Adipocyte (in vitro differentiated cells): Measurements from ENCODE around the gene BANF1.
"Not testable (repeated sequence)": the region's sequence is repeated elsewhere in the genome, so short reads cannot be mapped to it uniquely, and the experiment has no call there.

Experiments used
- DNase-seq: peaks from one replicate; pipeline ENCODE4 v3.0.0-alpha.2; 2015; ENCODE audit warnings: low read depth
- H3K27me3 ChIP-seq: replicated peaks from 2 replicates; pipeline ENCODE4 v1.7.0; 2013; ENCODE audit warnings: mild to moderate bottlenecking, low read length, moderate library complexity; ENCODE audit not compliant: control insufficient read depth, insufficient read depth
- H3K36me3 ChIP-seq: 2 replicates; pipeline ENCODE4 v1.7.0; 2013; ENCODE audit warnings: low read length, mild to moderate bottlenecking, moderate library complexity; ENCODE audit not compliant: control insufficient read depth, insufficient read depth, severe bottlenecking
- H3K4me1 ChIP-seq: 2 replicates; pipeline ENCODE4 v1.7.0; 2013; ENCODE audit warnings: mild to moderate bottlenecking, low read length, moderate library complexity; ENCODE audit not compliant: control insufficient read depth, insufficient read depth
- H3K4me3 ChIP-seq: 2 replicates; pipeline ENCODE4 v1.7.0; 2013; ENCODE audit warnings: mild to moderate bottlenecking, low read length, moderate library complexity
- H3K9ac ChIP-seq: 2 replicates; pipeline ENCODE4 v1.7.0; 2013; ENCODE audit warnings: mild to moderate bottlenecking, low read length, moderate library complexity
- H3K9me3 ChIP-seq: 2 replicates; pipeline ENCODE4 v1.7.0; 2013; ENCODE audit warnings: mild to moderate bottlenecking, low read length, moderate library complexity; ENCODE audit not compliant: control insufficient read depth

The BANF1 gene

GRCh38 chr11:66023186-66023440, 20.8 kb downstream of the BANF1 start:
- H3K9me3 ChIP-seq, H3K9ac ChIP-seq, H3K27me3 ChIP-seq, H3K4me3 ChIP-seq, H3K36me3 ChIP-seq, H3K4me1 ChIP-seq, DNase-seq: not testable (repeated sequence)

DNA sequence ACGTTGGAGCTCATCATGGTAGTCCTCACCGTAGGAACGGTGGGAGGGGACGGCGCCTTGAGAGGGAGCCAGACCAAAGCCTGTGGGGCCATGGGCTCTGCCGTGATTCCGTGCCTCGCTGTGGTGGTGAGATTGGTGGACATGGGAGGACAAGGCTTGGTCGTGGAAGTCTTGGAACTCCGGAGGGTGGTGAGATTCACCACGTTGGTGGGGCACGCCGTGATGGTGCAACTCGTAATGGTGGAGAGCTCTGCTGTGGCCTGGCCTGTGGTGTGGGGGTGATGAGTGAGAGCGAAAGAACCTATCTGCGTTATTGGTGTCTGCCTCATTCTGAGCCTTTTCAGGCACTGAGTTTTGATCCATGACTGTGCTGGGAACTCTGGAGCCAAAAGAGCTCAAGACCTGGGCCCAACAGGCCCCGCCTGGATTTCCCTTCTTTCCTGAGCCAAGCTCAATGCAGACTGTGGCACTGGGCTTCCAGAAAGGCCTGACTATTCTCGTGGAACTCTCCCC, 23.8 kb downstream of the BANF1 start, which contains the start of gene CATSPER1:
Gene CATSPER1, minus strand, starts transcription at position 463 of the 513 bp plus-strand sequence. Its CDS starts 100 bp downstream, at position 363.
- no peak for DNase-seq
- H3K4me3 ChIP-seq, result no peak within 1 kb of the TSS
- no peaks in the 10 kb centered on the region for H3K9me3 ChIP-seq
- no peaks in the 10 kb centered on the region for H3K36me3 ChIP-seq
- H3K9ac ChIP-seq, result no peak within 1 kb of the TSS
- peaks cover 11% of the 10 kb centered on the region for H3K27me3 ChIP-seq
- H3K4me1 ChIP-seq, result peaks cover 6% of the 10 kb centered on the region

- Histone ChIP-seq H3K9me3 (peaks cover 9% of the 10 kb centered on the region), H3K4me3 (no peak overlapping the region), H3K36me3 (no peaks in the 10 kb centered on the region), H3K27me3 (peaks cover 23% of the 10 kb centered on the region), H3K4me1 (no peaks in the 10 kb centered on the region), H3K9ac (no peak overlapping the region)
- DNase-seq, result no peak
Observed at GRCh38 chr11:66032957-66033735, 30.8 kb downstream of the BANF1 start.

DNA sequence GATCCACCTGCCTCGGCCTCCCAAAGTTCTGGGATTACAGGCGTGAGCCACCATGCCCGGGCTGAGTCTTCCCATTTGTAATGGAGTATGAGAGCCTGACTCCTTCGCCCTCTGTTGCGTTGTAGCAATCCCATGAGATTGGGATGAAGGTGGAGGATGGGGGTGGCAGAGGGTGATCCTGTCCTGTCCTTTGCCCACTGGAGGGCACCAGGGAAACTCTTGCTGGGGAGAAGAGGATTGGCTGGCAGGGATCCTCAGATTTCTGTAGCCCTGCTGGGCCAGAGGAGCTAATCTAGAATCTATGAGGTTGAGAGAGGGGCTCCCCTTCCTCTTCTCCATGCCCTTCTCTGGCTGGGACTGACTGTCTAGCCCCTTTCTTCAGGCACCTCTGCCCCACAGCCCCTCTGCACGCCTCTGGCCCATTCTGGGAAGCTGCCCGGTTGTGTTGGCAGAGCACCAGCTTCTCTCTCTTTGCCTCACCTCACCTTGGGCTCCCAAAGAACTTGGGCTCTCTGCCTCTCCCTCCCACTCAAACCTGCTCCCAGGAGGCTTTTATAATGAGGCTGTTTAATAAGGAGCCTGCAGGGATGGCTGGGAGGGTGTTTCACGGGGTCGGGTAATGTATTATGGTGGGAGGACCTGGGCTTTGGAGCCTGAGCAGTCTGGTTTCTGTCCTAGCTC, 33.5 kb downstream of the BANF1 start:
- Histone ChIP-seq H3K36me3 (no peaks in the 10 kb centered on the region), H3K27me3 (peaks cover 27% of the 10 kb centered on the region), H3K9ac (no peak overlapping the region), H3K4me1 (peaks cover 6% of the 10 kb centered on the region), H3K4me3 (no peak overlapping the region), H3K9me3 (peaks cover 9% of the 10 kb centered on the region)
- no peak for DNase-seq

- Histone ChIP-seq H3K36me3 (no peaks in the 10 kb centered on the region), H3K9ac (no peak overlapping the region), H3K4me1 (peaks cover 6% of the 10 kb centered on the region), H3K9me3 (peaks cover 9% of the 10 kb centered on the region), H3K27me3 (peaks cover 33% of the 10 kb centered on the region), H3K4me3 (no peak overlapping the region)
- DNase-seq, result no peak
Observed at GRCh38 chr11:66036334-66036710, 34.0 kb downstream of the BANF1 start.

DNA sequence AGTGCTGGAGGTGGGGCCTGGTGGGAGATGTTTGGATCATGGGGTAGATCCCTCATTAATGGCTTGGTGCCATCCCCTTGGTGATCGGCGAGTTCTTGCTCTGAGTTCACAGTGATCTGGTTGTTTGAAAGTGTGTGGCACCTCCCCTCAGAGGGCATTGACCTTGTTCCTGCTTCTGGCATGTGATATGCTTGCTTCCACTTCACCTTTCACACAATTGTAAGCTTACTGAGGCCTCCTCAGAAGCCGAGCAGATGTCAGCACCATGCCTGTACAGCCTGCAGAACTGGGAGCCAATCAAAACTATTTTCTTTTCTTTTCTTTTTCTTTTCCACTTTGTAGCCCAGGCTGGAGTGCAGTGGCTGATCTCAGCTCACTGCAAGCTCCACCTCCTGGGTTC, 35.0 kb downstream of the BANF1 start:
- Histone ChIP-seq H3K9ac (no peak overlapping the region), H3K36me3 (no peaks in the 10 kb centered on the region), H3K4me3 (no peak overlapping the region), H3K4me1 (peaks cover 6% of the 10 kb centered on the region), H3K27me3 (peaks cover 35% of the 10 kb centered on the region), H3K9me3 (peaks cover 9% of the 10 kb centered on the region)
- no peak for DNase-seq

GRCh38 chr11:66039765-66040164, 37.5 kb downstream of the BANF1 start:
- DNase-seq, result no peak
- Histone ChIP-seq H3K9me3 (peaks cover 13% of the 10 kb centered on the region), H3K36me3 (no peaks in the 10 kb centered on the region), H3K4me1 (peaks cover 6% of the 10 kb centered on the region), H3K4me3 (no peak overlapping the region), H3K9ac (no peak overlapping the region), H3K27me3 (peaks cover 38% of the 10 kb centered on the region)

DNA sequence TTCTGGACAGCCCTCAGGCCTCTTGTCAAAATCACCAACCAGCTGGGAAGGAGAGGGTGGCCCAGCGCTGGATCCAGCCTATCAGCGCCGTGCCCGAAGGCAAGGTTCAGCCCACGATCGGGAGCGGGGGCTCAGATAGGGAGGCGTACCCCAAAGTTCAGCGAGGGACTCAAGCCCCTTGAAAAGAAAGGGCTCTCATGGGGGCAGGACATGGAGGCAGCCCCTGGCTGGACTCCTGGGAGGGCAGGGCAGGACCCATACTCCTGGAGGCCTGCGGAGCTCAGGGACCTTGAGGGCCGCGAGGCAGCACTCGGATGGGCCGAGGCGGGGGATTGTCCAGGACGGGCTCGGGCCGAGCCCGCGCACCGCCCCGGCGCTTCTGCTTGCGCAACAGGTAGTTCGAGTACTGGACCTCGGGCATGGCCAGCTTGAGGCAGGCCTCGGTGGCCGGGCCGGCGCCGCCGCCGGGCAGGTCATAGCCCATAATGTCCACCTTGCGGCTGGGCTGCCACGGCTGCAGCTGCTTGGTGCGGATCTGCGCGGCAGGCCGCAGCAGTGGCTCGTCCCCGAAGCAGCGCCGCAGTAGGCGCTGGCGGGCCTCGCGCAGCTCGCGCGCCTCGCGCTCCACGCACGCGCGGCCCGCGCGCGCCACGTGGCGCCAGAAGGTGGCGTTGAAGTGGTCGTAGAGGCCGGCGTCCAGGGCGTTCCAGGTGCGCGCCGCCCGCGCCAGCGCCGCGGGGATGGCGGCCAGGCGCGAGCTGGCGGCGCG, 40.1 kb downstream of the BANF1 start:
- Histone ChIP-seq H3K9me3 (peaks cover 5% of the 10 kb centered on the region), H3K9ac (no peak overlapping the region), H3K4me3 (no peak overlapping the region), H3K27me3 (peaks cover 36% of the 10 kb centered on the region), H3K36me3 (no peaks in the 10 kb centered on the region), H3K4me1 (peaks cover 9% of the 10 kb centered on the region)
- no peak for DNase-seq

- no peak for DNase-seq
- Histone ChIP-seq H3K4me3 (no peak overlapping the region), H3K4me1 (peaks cover 9% of the 10 kb centered on the region), H3K36me3 (no peaks in the 10 kb centered on the region), H3K9ac (no peak overlapping the region), H3K27me3 (peaks cover 43% of the 10 kb centered on the region), H3K9me3 (peaks cover 4% of the 10 kb centered on the region)
Observed at GRCh38 chr11:66042996-66043906, 40.9 kb downstream of the BANF1 start.

DNA sequence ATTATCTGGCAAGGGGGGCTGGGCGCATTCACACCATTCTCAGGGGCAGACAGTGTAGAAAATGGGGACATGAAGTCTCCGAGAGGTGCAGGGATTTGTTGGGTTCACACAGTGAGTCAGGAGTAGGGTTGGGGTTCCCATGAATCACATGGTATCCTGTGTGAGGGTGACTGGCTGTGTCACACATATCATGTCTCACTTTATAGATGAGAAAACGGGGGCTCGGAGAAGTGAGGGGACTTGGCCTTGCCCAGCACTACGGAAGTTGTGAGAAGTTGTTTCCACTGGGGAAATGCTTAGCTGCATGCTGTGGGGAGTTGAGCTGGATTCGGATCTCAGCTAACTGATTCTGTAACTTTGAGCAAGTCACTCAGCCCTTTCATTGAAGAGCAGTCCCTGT, 42.5 kb downstream of the BANF1 start:
- H3K4me1 ChIP-seq, result peaks cover 6% of the 10 kb centered on the region
- H3K36me3 ChIP-seq, result no peaks in the 10 kb centered on the region
- peaks cover 4% of the 10 kb centered on the region for H3K9me3 ChIP-seq
- H3K27me3 ChIP-seq, result peaks cover 48% of the 10 kb centered on the region
- no peak overlapping the region for H3K4me3 ChIP-seq
- DNase-seq, result no peak
- no peak overlapping the region for H3K9ac ChIP-seq
